HT1080 (cell line): Measurements from ENCODE around the gene KIFAP3. TPM values are rescaled to one million over a fixed set of nuclear protein-coding genes. Genes with fewer than 3 reads are reported as not detected.
"Not testable (repeated sequence)": the region's sequence is repeated elsewhere in the genome, so short reads cannot be mapped to it uniquely, and the experiment has no call there.

ENCODE experiments used
- DNase-seq: peaks from one replicate; pipeline ENCODE4 v3.0.0-alpha.2; 2015; ENCODE audit warnings: low read depth
- small RNA-seq: library from RNA; depleted of rRNA; stranded (forward); fragments of <200 nt; gene quantifications from one replicate; pipeline ENCODE3, GENCODE V24; 2014
- total RNA-seq: library from RNA; depleted of rRNA; stranded (reverse); fragments of >200 nt; shearing (Covaris generic); gene quantifications from 2 replicates; pipeline ENCODE4 v1.2.3, GENCODE V29; 2014; rRNA removed

The KIFAP3 gene
- total RNA-seq, 1 experiment from 2014 or later = 8.9 TPM

DNA sequence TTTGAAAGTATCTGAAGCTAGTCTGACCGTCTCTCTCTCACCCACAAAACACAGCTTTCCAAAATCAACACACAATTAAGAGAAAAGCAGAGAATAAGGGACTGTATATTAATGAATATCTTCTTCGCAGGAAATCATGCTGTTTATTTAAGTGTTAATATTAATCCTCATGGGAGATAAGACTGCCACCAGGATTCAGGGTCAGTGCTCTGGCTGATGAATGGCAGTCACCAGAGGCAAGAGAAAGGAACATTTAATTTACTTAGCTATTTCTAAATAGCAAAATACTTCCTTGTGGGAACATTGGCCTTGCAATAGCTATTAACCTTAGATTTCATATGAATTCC is 183.0 kb downstream of the KIFAP3 start:
- DNase-seq = no peak

DNA sequence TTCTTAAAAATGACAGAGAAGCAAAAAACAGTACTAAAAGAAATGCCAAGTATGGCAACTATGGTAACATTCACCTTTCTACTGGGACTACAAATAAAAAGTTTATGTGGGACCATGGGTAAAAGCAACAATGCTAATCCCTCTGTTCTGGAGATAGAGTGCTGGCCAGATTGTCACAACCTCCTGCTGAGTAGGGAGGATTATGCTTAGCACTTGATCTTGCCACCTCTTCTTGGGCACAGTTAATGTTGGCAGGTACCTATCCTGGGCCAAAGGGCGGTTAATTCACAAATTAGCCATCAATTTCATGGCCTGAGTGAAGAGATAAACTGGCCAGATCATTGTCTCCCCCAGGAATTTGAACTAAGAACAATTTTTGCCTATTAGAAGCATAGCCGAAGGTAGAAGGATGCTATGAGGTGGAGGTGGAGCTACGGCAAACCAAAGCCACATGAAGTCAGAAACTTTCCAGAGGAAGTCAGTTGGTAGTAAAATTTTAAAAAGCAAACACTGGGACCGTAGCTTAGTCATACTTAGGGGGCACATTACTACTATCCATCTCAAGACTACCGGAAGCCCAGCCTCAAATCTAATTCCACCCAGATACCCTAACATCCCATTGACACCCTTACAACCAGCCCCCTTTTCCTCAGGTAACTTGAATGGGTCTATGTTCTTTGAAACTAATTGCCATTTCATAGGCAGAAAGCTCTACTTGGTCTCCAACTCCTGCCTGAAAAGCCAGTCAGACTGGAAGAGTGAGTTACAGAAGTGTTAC is 183.5 kb downstream of the KIFAP3 start:
- peak; percentile 60 for DNase-seq

DNA sequence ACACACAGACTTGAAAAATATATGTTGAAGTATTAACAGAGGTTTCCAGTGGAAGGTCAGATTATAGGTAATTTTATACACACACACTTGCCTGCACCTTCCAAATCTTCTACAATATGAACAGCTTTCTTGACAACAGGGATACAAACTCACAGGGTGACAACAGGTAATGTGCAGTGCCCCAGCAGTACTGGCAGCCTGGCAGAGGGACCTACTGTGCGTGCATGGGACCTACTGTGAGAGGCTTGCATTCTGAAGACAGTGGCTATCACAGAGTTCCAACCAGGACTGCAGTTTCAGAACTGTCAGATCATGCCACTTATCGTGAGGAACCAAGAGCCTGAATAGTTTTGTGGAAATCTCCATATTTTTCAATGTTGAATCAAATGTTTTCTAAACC is 184.6 kb downstream of the KIFAP3 start:
- DNase-seq = no peak

DNA sequence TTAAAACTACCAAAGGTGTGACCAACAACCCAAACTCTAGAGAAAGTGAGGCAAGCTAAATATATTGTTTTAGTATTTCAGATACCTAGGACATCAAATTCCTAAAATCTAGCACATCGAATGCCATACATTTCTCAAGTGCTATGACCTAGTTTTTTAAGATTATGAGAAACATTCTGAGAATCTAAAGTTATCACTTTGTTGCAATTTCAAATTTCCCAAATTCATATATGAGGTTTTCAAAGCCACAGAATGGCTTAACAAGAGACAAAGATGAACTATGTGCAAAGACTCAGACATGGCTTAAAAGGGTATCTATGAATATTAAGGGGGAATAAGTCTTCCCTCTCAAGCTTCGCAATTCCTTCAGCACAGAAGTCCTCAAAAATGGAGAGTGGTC is 187.6 kb downstream of the KIFAP3 start:
- no peak for DNase-seq

DNA sequence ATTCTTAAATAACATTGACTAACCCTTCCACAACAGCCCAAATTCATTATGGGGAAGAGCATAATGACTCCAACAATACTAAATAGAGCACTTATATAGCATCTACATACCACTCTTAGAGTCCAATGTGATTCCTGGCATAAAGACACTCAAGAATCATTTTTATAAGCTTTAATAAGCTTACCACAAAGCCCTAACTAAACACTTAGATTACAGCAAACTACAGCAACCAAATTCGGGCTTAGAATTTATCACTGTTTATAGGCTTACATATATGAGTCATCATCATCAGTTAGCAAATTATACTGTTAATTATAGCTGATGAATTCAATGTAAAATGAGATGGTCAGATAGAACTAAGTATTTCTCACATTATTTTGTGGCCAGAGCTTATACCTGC is 188.1 kb downstream of the KIFAP3 start:
- DNase-seq = no peak

DNA sequence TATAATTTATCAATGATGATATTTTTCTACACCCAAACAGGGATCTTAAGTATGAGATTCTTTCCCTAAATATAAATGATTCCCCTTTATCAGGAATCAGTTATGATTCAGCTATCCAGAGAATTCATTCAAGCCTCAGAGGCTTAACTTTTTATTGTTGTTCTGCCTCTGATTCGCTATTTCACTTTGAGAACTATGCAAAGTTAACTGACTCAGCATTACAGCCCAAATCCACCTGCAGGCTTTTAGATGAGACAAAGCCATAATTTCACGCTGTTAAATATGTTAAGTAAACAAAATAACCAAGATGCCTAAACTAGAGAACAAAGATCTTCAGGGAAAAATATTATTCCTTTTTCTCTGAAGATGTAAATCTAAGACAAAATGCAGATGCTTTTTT is 189.3 kb downstream of the KIFAP3 start:
- DNase-seq = no peak

DNA sequence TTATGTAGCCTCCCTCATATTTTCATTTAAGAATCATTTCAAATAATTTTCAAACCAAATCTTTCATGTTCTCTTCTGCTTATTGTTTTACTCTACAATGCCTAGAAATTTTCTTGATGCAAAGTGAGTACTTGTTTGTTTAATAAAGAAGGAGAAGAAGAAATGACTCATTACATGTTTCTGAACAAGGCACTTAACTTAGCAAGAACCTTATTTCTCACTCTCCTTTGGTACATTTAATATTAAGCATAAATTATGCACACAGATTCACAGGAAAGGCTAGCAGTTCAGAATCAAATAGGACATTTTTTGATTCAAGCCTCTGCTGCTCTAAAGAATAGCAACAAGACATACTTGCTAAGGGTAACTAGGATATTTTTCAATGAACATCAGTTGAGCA is 189.9 kb downstream of the KIFAP3 start:
- DNase-seq = no peak

DNA sequence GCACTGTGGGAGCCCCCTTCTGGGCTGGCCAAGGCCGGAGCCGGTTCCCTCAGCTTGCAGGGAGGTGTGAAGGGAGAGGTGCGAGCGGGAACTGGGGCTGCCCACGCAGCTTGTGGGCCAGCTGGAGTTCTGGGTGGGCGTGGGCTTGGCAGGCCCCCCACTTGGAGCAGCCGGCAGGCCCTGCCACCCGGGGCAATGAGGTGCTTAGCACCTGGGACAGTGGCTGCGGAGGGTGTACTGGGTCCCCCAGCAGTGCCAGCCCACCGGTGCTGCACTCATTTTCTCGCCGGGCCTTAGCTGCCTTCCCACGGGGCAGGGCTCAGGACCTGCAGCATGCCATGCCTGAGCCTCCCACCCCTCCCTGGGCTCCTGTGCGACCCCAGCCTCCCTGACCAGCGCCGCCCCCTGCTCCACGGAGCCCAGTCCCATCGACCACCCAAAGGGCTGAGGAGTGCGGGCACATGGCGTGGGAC is 192.4 kb downstream of the KIFAP3 start:
- DNase-seq = no peak

DNA sequence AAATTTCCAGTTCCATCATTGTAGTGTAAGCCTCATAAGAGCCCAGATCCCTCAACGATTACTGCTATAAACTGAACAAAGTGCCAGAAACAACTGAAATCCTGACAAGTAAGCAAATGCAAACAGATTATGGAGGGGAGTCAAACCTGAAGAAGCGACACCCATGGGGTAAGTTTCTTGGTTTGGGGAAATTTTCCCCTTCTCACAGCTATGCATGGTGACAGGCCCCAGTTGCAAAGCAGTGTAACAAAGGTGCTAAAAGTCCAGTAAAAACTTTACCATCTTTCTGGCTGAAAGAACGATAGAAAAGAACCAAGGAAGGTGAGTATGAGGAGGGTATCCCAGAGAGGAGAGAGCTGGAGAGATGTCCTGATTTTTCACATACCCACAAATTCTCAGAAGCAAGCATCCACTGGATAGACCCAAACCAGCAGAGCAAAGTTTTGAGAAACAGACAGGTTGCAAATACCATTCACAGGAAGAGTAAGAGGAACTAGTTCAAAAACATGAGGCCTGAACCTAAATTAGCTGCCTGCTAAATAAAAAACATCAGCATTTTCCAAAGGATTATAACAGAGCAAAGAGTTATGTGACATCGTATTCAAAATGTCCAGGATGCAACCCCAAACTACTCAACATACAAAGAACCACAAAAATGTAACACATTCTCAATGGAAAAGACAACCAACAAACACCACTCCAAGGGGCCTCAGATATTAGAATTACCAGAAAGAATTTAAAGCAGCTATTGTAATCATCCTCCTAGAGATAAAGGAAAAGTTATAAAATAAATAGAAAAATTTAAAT is 195.3 kb downstream of the KIFAP3 start:
- DNase-seq = no peak

DNA sequence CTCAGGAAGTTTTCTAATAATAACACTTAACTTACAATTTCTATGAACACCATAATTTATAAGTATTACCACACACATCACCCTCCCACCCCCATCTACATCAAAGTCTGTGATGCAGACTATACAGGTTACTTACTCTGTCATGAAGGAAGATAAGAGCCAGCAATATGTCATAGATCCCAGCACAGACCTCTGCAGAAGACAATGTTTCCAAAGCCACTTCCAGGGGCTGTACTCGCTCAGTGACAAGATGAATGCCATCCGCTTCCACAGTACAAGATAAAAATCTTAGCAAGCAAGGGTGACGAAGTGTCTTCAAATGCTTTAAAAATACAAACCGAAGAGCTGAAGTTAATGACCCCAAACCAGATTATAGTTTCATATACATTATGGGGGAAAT is 196.0 kb downstream of the KIFAP3 start:
- DNase-seq = no peak

DNA sequence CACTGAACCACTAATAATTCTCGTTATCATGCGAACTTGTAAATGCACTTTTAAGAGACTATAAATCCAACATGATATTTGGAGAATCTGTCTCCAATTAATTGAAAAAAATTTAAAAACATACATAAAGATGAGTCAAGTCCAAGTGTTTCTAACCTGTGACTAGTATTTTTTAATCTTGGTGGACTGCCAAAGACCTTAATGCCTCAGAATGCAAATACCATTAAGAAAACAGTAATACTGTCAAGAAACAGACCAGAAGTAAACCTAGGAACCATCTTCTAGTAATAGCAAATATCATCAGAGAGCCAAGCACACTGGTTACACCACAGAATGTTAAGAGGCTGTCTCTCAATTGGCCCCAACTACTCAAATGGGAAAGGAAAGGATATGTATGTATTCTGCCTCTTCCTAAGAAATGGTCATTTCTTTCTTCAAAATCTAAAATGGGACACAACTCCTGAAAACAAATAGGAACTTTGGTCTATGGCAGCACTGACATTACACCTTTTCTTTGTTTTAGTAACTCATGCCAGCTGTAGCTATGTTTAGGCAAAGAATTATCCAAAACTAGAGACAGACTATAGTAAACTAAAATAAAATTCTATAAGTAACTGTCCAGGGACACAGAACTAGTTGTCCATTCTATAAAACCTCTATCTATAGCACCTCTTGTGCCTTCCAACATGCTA is 196.5 kb downstream of the KIFAP3 start:
- DNase-seq = no peak

DNA sequence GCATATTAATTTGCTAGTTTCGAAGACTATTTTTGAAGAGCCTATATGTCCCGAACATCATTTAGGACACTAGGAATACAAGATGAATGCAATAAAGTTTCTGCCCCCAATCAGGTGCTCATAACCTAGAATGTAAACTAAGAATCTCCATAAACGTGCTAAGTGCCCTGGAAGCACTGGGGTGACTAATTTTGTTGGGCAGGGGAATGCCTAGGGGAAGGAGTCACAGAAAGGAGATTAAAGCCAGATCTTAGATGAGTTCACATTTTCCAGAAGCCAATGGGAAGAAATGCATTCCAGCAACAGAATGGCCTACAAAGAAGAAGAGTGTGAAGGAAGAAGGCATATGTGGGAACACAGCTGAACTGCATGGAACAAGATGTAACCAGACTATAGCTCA is 200.3 kb downstream of the KIFAP3 start:
- no peak for DNase-seq

DNA sequence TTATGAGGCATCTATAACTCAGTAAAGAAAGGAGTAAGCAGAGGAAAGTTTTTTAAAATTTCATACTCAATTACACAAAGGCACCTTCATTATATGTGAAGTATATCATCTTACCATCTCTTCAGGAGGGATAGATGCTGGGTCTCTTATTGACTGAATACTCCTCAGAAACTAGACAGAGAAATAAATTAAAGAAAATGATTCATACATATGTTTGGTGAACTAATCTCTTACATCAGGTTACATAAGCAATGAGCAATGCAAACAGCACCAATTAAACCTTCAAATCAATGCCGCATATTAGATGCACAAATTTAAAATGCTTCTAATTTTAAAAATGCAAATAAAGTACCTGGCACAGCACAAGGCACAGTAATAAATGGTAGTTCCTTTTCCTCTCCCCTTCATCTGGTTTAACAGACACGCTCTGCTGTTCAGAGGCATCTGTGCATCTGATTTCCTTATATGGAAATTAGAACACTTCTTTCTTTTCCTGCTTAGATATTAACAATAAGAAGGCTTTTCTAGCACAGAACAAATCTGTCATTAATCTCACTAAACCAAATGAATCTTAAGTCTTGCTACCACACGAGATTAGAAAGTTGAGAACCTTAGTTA is 200.8 kb downstream of the KIFAP3 start:
- no peak for DNase-seq

DNA sequence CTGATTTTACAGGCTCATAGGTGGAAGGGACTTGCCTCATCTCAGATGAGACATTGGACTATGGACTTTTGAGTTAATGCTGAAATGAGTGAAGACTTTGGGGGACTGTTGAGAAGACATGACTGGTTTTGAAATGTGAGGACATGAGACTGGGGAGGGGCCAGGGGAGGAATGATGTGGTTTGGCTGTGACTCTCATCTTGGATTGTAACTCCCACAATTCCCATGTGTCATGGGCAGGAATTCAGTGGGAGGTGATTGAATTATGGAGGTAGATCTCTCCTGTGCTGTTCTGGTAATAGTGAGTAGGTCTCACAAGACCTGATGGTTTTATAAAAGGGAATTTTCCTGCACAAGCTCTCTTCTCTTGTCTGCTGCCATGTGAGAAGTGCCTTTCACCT is 201.6 kb downstream of the KIFAP3 start:
- no peak for DNase-seq

DNA sequence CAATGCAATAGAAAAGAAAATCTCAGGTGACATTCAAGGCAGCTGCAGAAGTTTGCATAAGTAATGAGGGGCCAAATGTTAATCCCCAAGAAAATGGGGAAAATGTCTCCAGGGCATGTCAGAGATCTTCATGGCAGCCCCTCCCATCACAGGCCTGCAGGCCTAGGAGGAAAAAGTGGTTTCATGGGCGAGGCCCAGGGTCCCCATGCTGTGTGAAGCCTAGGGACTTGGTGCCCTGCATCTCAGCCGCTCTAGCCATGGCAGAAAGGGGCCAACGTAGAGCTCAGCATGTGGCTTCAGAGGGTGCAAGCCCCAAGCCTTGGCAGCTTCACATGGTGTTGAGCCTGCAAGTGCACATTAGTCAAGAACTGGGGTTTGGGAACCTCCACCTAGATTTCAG is 202.5 kb downstream of the KIFAP3 start:
- not testable (repeated sequence) for DNase-seq

Small RNA genes lying within 50 kb of the gene (small RNA-seq; reads per million reads assigned to genes)
- not detected for gene MRPS10P1

Other genes with a start within 250 kb of the KIFAP3 start
- gene SCYL3, start 180.8 kb downstream of the KIFAP3 start, total RNA-seq = 3.1 and 3.9 TPM in 2 replicates
- not detected in 2 replicates for gene NTMT2, start 71.3 kb upstream of the KIFAP3 start, total RNA-seq